Natural killer cell treated with Interleukin-12 subunit alpha and Interleukin-12 subunit beta and Interleukin-15 and Interleukin-18, amount 100 ng/mL, for 72 hours (primary cell): ENCODE results near the gene TRIM64C. TPM values are rescaled to one million over a fixed set of nuclear protein-coding genes. Genes with fewer than 3 reads are reported as not detected.
"Not testable (repeated sequence)": the region's sequence is repeated elsewhere in the genome, so short reads cannot be mapped to it uniquely, and the experiment has no call there.

ENCODE experiments used
- ATAC-seq, 2 donors: fragments of 150-1000 bp; cut with Tn5 transposase in 1 of 2; sonication (Bioruptor Pico), chemical (Tn5 transposase) in 1 of 2; 2 replicates each; pipeline ENCODE4 v1.10.0; 2021
- DNase-seq: peaks from one replicate; pipeline ENCODE4 v3.0.0; 2022; ENCODE audit warnings: low spot score
- H3K27ac Mint-ChIP-seq, 2 donors: 1 replicate in 1 of 2; 2 replicates in 1 of 2; pipeline ENCODE4 v1.8.0; 2022; ENCODE audit warnings: mixed read lengths in 2 of 2, mild to moderate bottlenecking in 1 of 2, moderate library complexity in 1 of 2
- H3K27me3 Mint-ChIP-seq, 2 donors: 1 replicate in 1 of 2; 2 replicates in 1 of 2; pipeline ENCODE4 v1.8.0; 2022; ENCODE audit warnings: mixed read lengths in 2 of 2
- H3K36me3 Mint-ChIP-seq: one replicate; pipeline ENCODE4 v1.8.0; 2022; ENCODE audit warnings: mixed read lengths
- H3K4me1 Mint-ChIP-seq, 2 donors: 1 replicate in 1 of 2; 2 replicates in 1 of 2; pipeline ENCODE4 v1.8.0; 2022; ENCODE audit warnings: low read depth in 2 of 2, mixed read lengths in 2 of 2, mild to moderate bottlenecking in 1 of 2
- H3K4me3 Mint-ChIP-seq: one replicate; pipeline ENCODE4 v1.8.0; 2022; ENCODE audit warnings: mixed read lengths
- H3K9me3 Mint-ChIP-seq: 2 replicates; pipeline ENCODE4 v1.8.0; 2022; ENCODE audit warnings: mixed read lengths
- total RNA-seq, 2 donors: library from RNA; stranded (reverse); gene quantifications; one replicate each; pipeline ENCODE4 v1.2.3, GENCODE V29; 2022

TRIM64C gene, protein sequence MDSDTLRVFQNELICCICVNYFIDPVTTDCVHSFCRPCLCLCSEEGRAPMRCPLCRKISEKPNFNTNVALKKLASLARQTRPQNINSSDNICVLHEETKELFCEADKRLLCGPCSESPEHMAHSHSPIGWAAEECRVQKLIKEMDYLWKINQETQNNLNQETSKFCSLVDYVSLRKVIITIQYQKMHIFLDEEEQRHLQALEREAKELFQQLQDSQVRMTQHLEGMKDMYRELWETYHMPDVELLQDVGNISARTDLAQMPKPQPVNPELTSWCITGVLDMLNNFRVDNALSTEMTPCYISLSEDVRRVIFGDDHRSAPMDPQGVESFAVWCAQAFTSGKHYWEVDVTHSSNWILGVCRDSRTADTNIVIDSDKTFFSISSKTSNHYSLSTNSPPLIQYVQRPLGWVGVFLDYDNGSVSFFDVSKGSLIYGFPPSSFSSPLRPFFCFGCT
- total RNA-seq: not detected

- H3K36me3 Mint-ChIP-seq, H3K27me3 Mint-ChIP-seq, H3K4me1 Mint-ChIP-seq, H3K9me3 Mint-ChIP-seq, H3K4me3 Mint-ChIP-seq, ATAC-seq, H3K27ac Mint-ChIP-seq, DNase-seq: not testable (repeated sequence)
Observed at GRCh38 chr11:49059012-49059411, at the start of gene TRIM64C. TRIM64C (minus strand) TSS chr11:49059112; CDS start chr11:49059112, 0 bp downstream.

GRCh38 chr11:49102356-49102755 lies 43.4 kb upstream of the TRIM64C start:
- DNase-seq, H3K27ac Mint-ChIP-seq, H3K36me3 Mint-ChIP-seq, H3K4me3 Mint-ChIP-seq, H3K4me1 Mint-ChIP-seq, H3K27me3 Mint-ChIP-seq: not testable (repeated sequence)
- ATAC-seq: peak in 1 of 2 donors; percentile 52
- H3K9me3 Mint-ChIP-seq: peaks cover 14% of the 10 kb centered on the region

DNA sequence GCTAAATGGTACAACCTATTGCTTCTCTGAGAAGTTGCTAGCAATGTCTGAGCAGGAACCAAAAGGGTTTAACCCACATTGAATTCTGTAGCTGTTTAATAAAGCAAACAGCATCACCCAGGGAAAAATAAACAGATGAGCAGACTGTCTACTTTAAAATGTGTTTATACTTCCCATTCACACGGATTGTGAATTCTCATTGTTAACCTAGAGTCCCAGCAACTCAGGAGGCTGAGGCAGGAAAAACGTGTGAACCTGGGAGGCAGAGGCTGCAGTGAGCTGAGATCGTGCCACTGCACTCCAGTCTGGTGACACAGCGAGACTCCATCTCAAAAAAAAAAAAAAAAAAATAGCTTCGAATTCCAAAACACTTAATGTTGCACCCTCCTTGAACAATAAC lies 11.0 kb upstream of the TRIM64C start:
- H3K4me3 Mint-ChIP-seq, H3K27me3 Mint-ChIP-seq, ATAC-seq, H3K36me3 Mint-ChIP-seq, H3K4me1 Mint-ChIP-seq, H3K27ac Mint-ChIP-seq, DNase-seq: not testable (repeated sequence)
- H3K9me3 Mint-ChIP-seq: peaks cover 11% of the 10 kb centered on the region

- not testable (repeated sequence) for H3K27me3 Mint-ChIP-seq, H3K4me1 Mint-ChIP-seq, H3K4me3 Mint-ChIP-seq, H3K9me3 Mint-ChIP-seq, ATAC-seq, DNase-seq, H3K27ac Mint-ChIP-seq, H3K36me3 Mint-ChIP-seq
Observed at GRCh38 chr11:49049821-49050220, 9.1 kb downstream of the TRIM64C start.

GRCh38 chr11:49048229-49048628 lies 10.7 kb downstream of the TRIM64C start:
- not testable (repeated sequence) for H3K36me3 Mint-ChIP-seq, DNase-seq, H3K27me3 Mint-ChIP-seq, H3K4me1 Mint-ChIP-seq, ATAC-seq, H3K4me3 Mint-ChIP-seq, H3K27ac Mint-ChIP-seq, H3K9me3 Mint-ChIP-seq

- not testable (repeated sequence) for DNase-seq, H3K9me3 Mint-ChIP-seq, H3K36me3 Mint-ChIP-seq, H3K4me1 Mint-ChIP-seq, ATAC-seq, H3K27me3 Mint-ChIP-seq, H3K4me3 Mint-ChIP-seq, H3K27ac Mint-ChIP-seq
Observed at GRCh38 chr11:49028523-49028922, 30.4 kb downstream of the TRIM64C start, which contains the start of gene TRIM49B. TRIM49B (plus strand) TSS chr11:49028823; CDS start chr11:49031600, 2,777 bp downstream.

Other genes with a start within 250 kb of the TRIM64C start
- not detected for gene TRIM51G, start 75.2 kb downstream of the TRIM64C start, total RNA-seq
- gene TRIM49B, start 30.3 kb downstream of the TRIM64C start, total RNA-seq: not detected
- gene FOLH1, start 149.5 kb upstream of the TRIM64C start, total RNA-seq: not detected